Gastrocnemius medialis (tissue), 4 donors: ENCODE data around the gene GPR85. TPM values are rescaled to one million over a fixed set of nuclear protein-coding genes. Genes with fewer than 3 reads are reported as not detected.
"Not testable (repeated sequence)": the region's sequence is repeated elsewhere in the genome, so short reads cannot be mapped to it uniquely, and the experiment has no call there.

Experiments used
- ATAC-seq, 2 donors: fragments of 150-250 bp; one replicate each; pipeline ENCODE4 v1.9.1; 2016
- DNase-seq, 2 donors: peaks; one replicate each; pipeline ENCODE4 v3.0.0-alpha.2; 2019
- H3K27ac ChIP-seq, 4 donors: fragments of 200-600 bp; sonication (generic); 1 replicate in 1 of 4; 2 replicates in 3 of 4; pipeline ENCODE4 v1.5.1; 2016 to 2018; ENCODE audit warnings: mild to moderate bottlenecking in 2 of 4, moderate library complexity in 1 of 4
- H3K27me3 ChIP-seq, 3 donors: fragments of 200-600 bp; sonication (generic) in 2 of 3; 1 replicate in 1 of 3; 2 replicates in 2 of 3; pipeline versions ENCODE4 v1.5.1 to v1.6.0; 2016 to 2019; ENCODE audit warnings: mild to moderate bottlenecking in 1 of 3, moderate library complexity in 1 of 3
- H3K36me3 ChIP-seq, 2 donors: fragments of 200-600 bp; sonication (generic) in 1 of 2; one replicate each; pipeline ENCODE4 v1.5.1; 2017 to 2018
- H3K4me1 ChIP-seq, 2 donors: fragments of 200-600 bp; sonication (generic) in 1 of 2; one replicate each; pipeline ENCODE4 v1.5.1; 2016 to 2017; ENCODE audit warnings: mild to moderate bottlenecking in 2 of 2
- H3K4me3 ChIP-seq, 4 donors: fragments of 200-600 bp; sonication (generic) in 3 of 4; 1 replicate in 1 of 4; 2 replicates in 3 of 4; pipeline ENCODE4 v1.5.1; 2016 to 2019; ENCODE audit warnings: mild to moderate bottlenecking in 2 of 4
- H3K9me3 ChIP-seq, 3 donors: fragments of 200-600 bp; sonication (generic) in 2 of 3; 1 replicate in 1 of 3; 2 replicates in 2 of 3; pipeline ENCODE4 v1.5.1; 2016 to 2019
- CTCF ChIP-seq, 5 experiments: fragments of 450-650 bp in 3 of 5; fragments of 200-600 bp in 2 of 5; sonication (generic) in 2 of 5; IDR thresholded peaks in 4 of 5; conservative IDR thresholded peaks in 1 of 5; 1 replicate in 4 of 5; 2 replicates in 1 of 5; pipeline ENCODE4 v1.5.1; 2016 to 2019; ENCODE audit warnings: antibody characterized with exemption in 5 of 5, mild to moderate bottlenecking in 3 of 5, moderate library complexity in 3 of 5
- POLR2A ChIP-seq, 2 donors: fragments of 450-650 bp; IDR thresholded peaks; one replicate each; pipeline ENCODE4 v1.6.1; 2017; ENCODE audit warnings: antibody characterized with exemption in 2 of 2, mild to moderate bottlenecking in 2 of 2, moderate library complexity in 2 of 2
- in situ Hi-C, 4 donors: fragments of 200-750 bp; cut with MboI; loops; one replicate each; pipeline versions ENCODE4 v1.15.0 to v1.8.0; 2017; ENCODE audit warnings: low sequenced_read_pairs in 4 of 4
- intact Hi-C: fragments of 100-400 bp; cut with DNase I; formaldehyde crosslinking; loops from one replicate; pipeline ENCODE4 v1.15.1; 2023; ENCODE audit warnings: low total_unique reads
- total RNA-seq, 4 donors: library from RNA; depleted of rRNA; stranded (reverse); fragments of >200 nt; gene quantifications; one replicate each; pipeline versions ENCODE4 v1.1.0 to v1.2.3, GENCODE V29; 2016

GPR85 gene
- total RNA-seq, 4 donors from 2014 or later: 0.13 to 3.1 (median 0.82) TPM; not detected in 1

- H3K9me3 ChIP-seq: no peaks in the 10 kb centered on the region
- H3K4me1 ChIP-seq: peaks cover 5 to 11% of the 10 kb centered on the region in 2 donors
- DNase-seq (no peak), ATAC-seq (no peak)
- intact Hi-C loops: no loop called here
- no peak overlapping the region for H3K27ac ChIP-seq
- no peaks in the 10 kb centered on the region for H3K36me3 ChIP-seq
- H3K27me3 ChIP-seq: no peaks in the 10 kb centered on the region
- no peak overlapping the region for H3K4me3 ChIP-seq
- in situ Hi-C loops: loop anchor here in 2 of 4 donors (10.0 to 25.0 kb wide), 2 partner anchors 178 to 185 kb away; a partner anchor contains a TSS
- TF ChIP-seq CTCF (IDR thresholded peaks at IDR 0.05 in 4 of 5, conservative IDR thresholded peaks at IDR 0.05 in 1 of 5) (no peak), POLR2A (IDR thresholded peaks at IDR 0.05) (no peak)
Observed at GRCh38 chr7:113122744-113123143, 36.1 kb upstream of the GPR85 start.

- Histone ChIP-seq H3K9me3 (no peaks in the 10 kb centered on the region), H3K27me3 (no peaks in the 10 kb centered on the region), H3K4me1 (peaks cover 12 to 17% of the 10 kb centered on the region in 2 donors), H3K27ac (no peak overlapping the region), H3K36me3 (peaks cover 0 to 9% of the 10 kb centered on the region in 2 donors), H3K4me3 (no peak overlapping the region)
- intact Hi-C loops: no loop called here
- no peak for TF ChIP-seq CTCF (IDR thresholded peaks at IDR 0.05 in 4 of 5, conservative IDR thresholded peaks at IDR 0.05 in 1 of 5)
- no peak for TF ChIP-seq POLR2A (IDR thresholded peaks at IDR 0.05)
- no peak for ATAC-seq
- in situ Hi-C loops: loop anchor here in 2 of 4 donors (10.0 to 25.0 kb wide), 2 partner anchors 176 to 183 kb away; a partner anchor contains a TSS
- DNase-seq: no peak
Observed at GRCh38 chr7:113120647-113121046, 34.0 kb upstream of the GPR85 start.

GRCh38 chr7:113119429-113119828 lies 32.8 kb upstream of the GPR85 start:
- peak overlapping the region in 2 of 4 donors; percentile 81 to 88 for H3K27ac ChIP-seq
- DNase-seq: no peak
- peaks cover 12 to 17% of the 10 kb centered on the region in 2 donors for H3K4me1 ChIP-seq
- in situ Hi-C loops: loop anchor here in 1 of 4 donors (25.0 kb wide), 1 partner anchor 182 kb away; a partner anchor contains a TSS
- peaks cover 0 to 11% of the 10 kb centered on the region in 2 donors for H3K36me3 ChIP-seq
- intact Hi-C loops: loop anchor here (5.0 kb wide), 4 partner anchors 182 to 593 kb away; partner anchors contain the start of gene TMEM168
- no peak for TF ChIP-seq POLR2A (IDR thresholded peaks at IDR 0.05)
- no peak for TF ChIP-seq CTCF (IDR thresholded peaks at IDR 0.05 in 4 of 5, conservative IDR thresholded peaks at IDR 0.05 in 1 of 5)
- peak overlapping the region in 3 of 4 donors; percentile 69 to 73 (median 71) for H3K4me3 ChIP-seq
- peak in 1 of 2 donors; percentile 14 for ATAC-seq
- no peaks in the 10 kb centered on the region for H3K9me3 ChIP-seq
- H3K27me3 ChIP-seq: no peaks in the 10 kb centered on the region

GRCh38 chr7:113118074-113118959 lies 31.7 kb upstream of the GPR85 start, which contains the start of gene SMIM30:
SMIM30 (minus strand) TSS chr7:113118554; CDS start chr7:113117578, 976 bp downstream.
- intact Hi-C loops: loop anchor here (1.0 to 5.0 kb wide), 5 partner anchors 181 to 636 kb away; partner anchors contain the start of gene TMEM168
- peak within 1 kb of the TSS; percentile 69 to 76 (median 72) for H3K4me3 ChIP-seq
- in situ Hi-C loops: loop anchor here in 1 of 4 donors (25.0 kb wide), 1 partner anchor 181 kb away; a partner anchor contains a TSS
- DNase-seq: peak; percentile 92 to 93
- no peaks in the 10 kb centered on the region for H3K27me3 ChIP-seq
- peak; percentile 98 to 100 for ATAC-seq
- H3K27ac ChIP-seq: peak within 1 kb of the TSS; percentile 81 to 88 (median 84)
- H3K36me3 ChIP-seq: peaks cover 0 to 13% of the 10 kb centered on the region in 2 donors
- peaks cover 12 to 17% of the 10 kb centered on the region in 2 donors for H3K4me1 ChIP-seq
- H3K9me3 ChIP-seq: no peaks in the 10 kb centered on the region
- TF ChIP-seq CTCF (IDR thresholded peaks at IDR 0.05 in 4 of 5, conservative IDR thresholded peaks at IDR 0.05 in 1 of 5) (no peak), POLR2A (IDR thresholded peaks at IDR 0.05) (peak; percentile 96)

GRCh38 chr7:113117374-113117774 lies 30.7 kb upstream of the GPR85 start:
- intact Hi-C loops: loop anchor here (5.0 kb wide), 4 partner anchors 180 to 595 kb away; partner anchors contain the start of gene TMEM168
- peaks cover 0 to 19% of the 10 kb centered on the region in 2 donors for H3K36me3 ChIP-seq
- not testable (repeated sequence) for H3K27me3 ChIP-seq, DNase-seq, H3K9me3 ChIP-seq, ATAC-seq
- H3K4me3 ChIP-seq: peak overlapping the region; percentile 69 to 76 (median 72)
- H3K4me1 ChIP-seq: peaks cover 12 to 17% of the 10 kb centered on the region in 2 donors
- H3K27ac ChIP-seq: peak overlapping the region; percentile 81 to 88 (median 84)
- in situ Hi-C loops: loop anchor here in 1 of 4 donors (25.0 kb wide), 1 partner anchor 180 kb away; a partner anchor contains a TSS
